SK-N-SH (cell line): Measurements from ENCODE around the gene PHAF1. TPM values are rescaled to one million over a fixed set of nuclear protein-coding genes. Genes with fewer than 3 reads are reported as not detected.

Experiments
- CTCF ChIA-PET: fragments of 300-600, 350-600 bp; formaldehyde crosslinking; extraction: SDS; loops from one replicate; lab custom pipeline; 2021; lab: Yijun Ruan, JAX
- POLR2A ChIA-PET: fragments of 350-600 bp; sonication (Branson Sonifier 250); formaldehyde crosslinking; extraction: SDS; loops from one replicate; lab custom pipeline; 2020; ENCODE audit warnings: antibody characterized with exemption, inconsistent platforms; lab: Yijun Ruan, JAX
- DNase-seq: peaks from one replicate; pipeline ENCODE4 v3.0.0; 2012
- H2AFZ ChIP-seq: fragments of 200-600 bp; sonication (generic); 2 replicates; pipeline ENCODE4 v1.8.1; 2016; ENCODE audit warnings: antibody characterized with exemption, mild to moderate bottlenecking, low read depth
- H3F3A ChIP-seq: fragments of 200-600 bp; sonication (generic); replicated peaks from 2 replicates; pipeline ENCODE3; 2016; ENCODE audit warnings: antibody characterized with exemption, mild to moderate bottlenecking; ENCODE audit not compliant: insufficient read depth
- H3K27ac ChIP-seq, 2 experiments: fragments of 200-500 bp in 1 of 2; fragments of 200-600 bp in 1 of 2; sonication (Bioruptor generic) in 1 of 2; sonication (generic), shearing (Covaris generic) in 1 of 2; 2 replicates each; pipeline versions ENCODE4 v1.5.1 to v1.6.1; 2014 to 2016; ENCODE audit warnings: low read depth in 2 of 2, inconsistent platforms in 1 of 2, low read length in 1 of 2, mild to moderate bottlenecking in 1 of 2, mixed read lengths in 1 of 2
- H3K27me3 ChIP-seq: fragments of 200-600 bp; sonication (generic), shearing (Covaris generic); 2 replicates; pipeline ENCODE4 v1.6.1; 2016; ENCODE audit warnings: mixed run types; ENCODE audit not compliant: insufficient read depth
- H3K36me3 ChIP-seq, 2 experiments: fragments of 200-500 bp in 1 of 2; fragments of 200-600 bp in 1 of 2; sonication (Bioruptor generic) in 1 of 2; sonication (generic) in 1 of 2; replicated peaks in 1 of 2; 2 replicates each; pipeline versions ENCODE3 to v1.5.1; 2014 to 2016; ENCODE audit warnings: low read length in 1 of 2, mild to moderate bottlenecking in 1 of 2; ENCODE audit not compliant: insufficient read depth in 2 of 2, control insufficient read depth in 1 of 2
- H3K4me1 ChIP-seq, 2 experiments: fragments of 200-500 bp in 1 of 2; fragments of 200-600 bp in 1 of 2; sonication (Bioruptor generic) in 1 of 2; sonication (generic), shearing (Covaris generic) in 1 of 2; 2 replicates each; pipeline versions ENCODE4 v1.5.1 to v1.6.1; 2014 to 2016; ENCODE audit warnings: low read depth in 1 of 2, low read length in 1 of 2, mixed run types in 1 of 2; ENCODE audit not compliant: insufficient read depth in 2 of 2, control insufficient read depth in 1 of 2
- H3K4me2 ChIP-seq: fragments of 200-600 bp; sonication (generic), shearing (Covaris generic); 2 replicates; pipeline ENCODE4 v1.6.1; 2017; ENCODE audit warnings: mixed run types
- H3K4me3 ChIP-seq, 2 experiments: fragments of 200-500 bp in 1 of 2; fragments of 200-600 bp in 1 of 2; sonication (Bioruptor generic) in 1 of 2; sonication (generic), shearing (Covaris generic) in 1 of 2; 2 replicates each; pipeline versions ENCODE4 v1.5.1 to v1.8.1; 2014 to 2016; ENCODE audit warnings: low read depth in 2 of 2, inconsistent platforms in 1 of 2, low read length in 1 of 2, mild to moderate bottlenecking in 1 of 2, mixed read lengths in 1 of 2, moderate library complexity in 1 of 2
- H3K79me2 ChIP-seq: fragments of 200-600 bp; sonication (generic); 2 replicates; pipeline ENCODE4 v1.8.1; 2017; ENCODE audit warnings: mild to moderate bottlenecking; ENCODE audit not compliant: insufficient read depth
- H3K9ac ChIP-seq: fragments of 200-600 bp; sonication (generic); 2 replicates; pipeline ENCODE4 v1.6.1; 2017; ENCODE audit warnings: mixed run types
- H3K9me2 ChIP-seq: fragments of 200-600 bp; sonication (generic); 2 replicates; pipeline ENCODE4 v1.6.1; 2017; ENCODE audit warnings: mixed run types
- H3K9me3 ChIP-seq: fragments of 200-600 bp; sonication (generic); 2 replicates; pipeline ENCODE4 v1.6.1; 2017; ENCODE audit warnings: mixed run types, mild to moderate bottlenecking, moderate library complexity
- H4K20me1 ChIP-seq: fragments of 200-600 bp; sonication (generic); 2 replicates; pipeline ENCODE4 v1.6.1; 2017; ENCODE audit warnings: mild to moderate bottlenecking, mixed run types; ENCODE audit not compliant: insufficient read depth
- CHD2 ChIP-seq: fragments of 150-350 bp; IDR thresholded peaks from 2 replicates; pipeline ENCODE4 v1.6.1; 2018; ENCODE audit warnings: low read length; ENCODE audit not compliant: partially characterized antibody
- EP300 ChIP-seq, 2 experiments: IDR thresholded peaks; 2 replicates each; pipeline versions ENCODE4 v1.4.0 to v1.6.1; 2012; ENCODE audit warnings: borderline replicate concordance in 1 of 2, low read depth in 1 of 2, low read length in 1 of 2
- MXI1 ChIP-seq: IDR thresholded peaks from 2 replicates; pipeline ENCODE4 v1.6.1; 2012; ENCODE audit warnings: mild to moderate bottlenecking, low read depth, low read length, improper control_type of control experiment
- NFIC ChIP-seq: IDR thresholded peaks from 2 replicates; pipeline ENCODE4 v1.4.0; 2012; ENCODE audit warnings: borderline replicate concordance
- POLR2AphosphoS5 ChIP-seq: IDR thresholded peaks from 2 replicates; pipeline ENCODE4 v1.6.1; 2012; ENCODE audit warnings: low read depth, low read length
- RCOR1 ChIP-seq: fragments of 150-350 bp; IDR thresholded peaks from 2 replicates; pipeline ENCODE4 v1.6.1; 2017; ENCODE audit warnings: antibody characterized with exemption, low read length
- RFX5 ChIP-seq: IDR thresholded peaks from 2 replicates; pipeline ENCODE4 v1.6.1; 2012; ENCODE audit warnings: mild to moderate bottlenecking, improper control_type of control experiment, low read length
- TEAD4 ChIP-seq: IDR thresholded peaks from 2 replicates; pipeline ENCODE4 v1.4.0; 2012; ENCODE audit warnings: mild to moderate bottlenecking, borderline replicate concordance; ENCODE audit not compliant: insufficient read depth
- WGBS: methylation state at CpG from one replicate; pipeline ENCODE4 v1.1.6; 2017; ENCODE audit warnings: low lambda C conversion rate; 5-methylcytosine and 5-hydroxymethylcytosine counted together
- polyA plus RNA-seq, 3 experiments: library from polyadenylated mRNA; depleted of rRNA; stranded (reverse); fragments of >200 nt; gene quantifications; 2 replicates each; pipeline ENCODE4 v1.2.3, GENCODE V29; 2012
- TF ChIP-seq, protein P1 (sequence below): IDR thresholded peaks from 2 replicates; pipeline ENCODE4 v1.6.1; 2012; ENCODE audit warnings: mild to moderate bottlenecking, low read depth, low read length, moderate library complexity
- TF ChIP-seq, protein P2 (sequence below): fragments of 200-600 bp; sonication (generic); IDR thresholded peaks from 2 replicates; pipeline ENCODE4 v1.6.1; 2017; ENCODE audit warnings: antibody characterized with exemption, mild to moderate bottlenecking, moderate library complexity
- TF ChIP-seq, protein P3 (sequence below): IDR thresholded peaks from 2 replicates; pipeline ENCODE4 v1.4.0; 2012; ENCODE audit warnings: low read depth

PHAF1 gene
- polyA plus RNA-seq, 1 of the 3 experiments (the other 2 are of a cell fraction) = 17.3 TPM

- ChIA-PET CTCF (interaction anchor here (0.7 to 0.8 kb wide), 2 partner anchors 12 to 14 kb away, joined by 3 read pairs; no protein-coding TSS in a partner anchor), POLR2A (no interaction called here)
- Histone ChIP-seq H2AFZ (no peak overlapping the region), H3K27ac (no peak overlapping the region), H3K9me3 (no peaks in the 10 kb centered on the region), H3K4me1 (peaks cover 8 to 25% of the 10 kb centered on the region in 2 experiments; a peak in 3 of 4 replicates), H3K36me3 (peaks cover 34 to 67% of the 10 kb centered on the region in 2 experiments), H3K9me2 (no peaks in the 10 kb centered on the region), H3K4me2 (no peak overlapping the region), H4K20me1 (peaks cover 21% of the 10 kb centered on the region), H3K4me3 (no peak overlapping the region), H3K27me3 (no peaks in the 10 kb centered on the region), H3F3A (peaks cover 31% of the 10 kb centered on the region), H3K79me2 (peaks cover 50% of the 10 kb centered on the region), H3K9ac (no peak overlapping the region)
- no peak for TF ChIP-seq RFX5
- TF ChIP-seq, protein P1, sequence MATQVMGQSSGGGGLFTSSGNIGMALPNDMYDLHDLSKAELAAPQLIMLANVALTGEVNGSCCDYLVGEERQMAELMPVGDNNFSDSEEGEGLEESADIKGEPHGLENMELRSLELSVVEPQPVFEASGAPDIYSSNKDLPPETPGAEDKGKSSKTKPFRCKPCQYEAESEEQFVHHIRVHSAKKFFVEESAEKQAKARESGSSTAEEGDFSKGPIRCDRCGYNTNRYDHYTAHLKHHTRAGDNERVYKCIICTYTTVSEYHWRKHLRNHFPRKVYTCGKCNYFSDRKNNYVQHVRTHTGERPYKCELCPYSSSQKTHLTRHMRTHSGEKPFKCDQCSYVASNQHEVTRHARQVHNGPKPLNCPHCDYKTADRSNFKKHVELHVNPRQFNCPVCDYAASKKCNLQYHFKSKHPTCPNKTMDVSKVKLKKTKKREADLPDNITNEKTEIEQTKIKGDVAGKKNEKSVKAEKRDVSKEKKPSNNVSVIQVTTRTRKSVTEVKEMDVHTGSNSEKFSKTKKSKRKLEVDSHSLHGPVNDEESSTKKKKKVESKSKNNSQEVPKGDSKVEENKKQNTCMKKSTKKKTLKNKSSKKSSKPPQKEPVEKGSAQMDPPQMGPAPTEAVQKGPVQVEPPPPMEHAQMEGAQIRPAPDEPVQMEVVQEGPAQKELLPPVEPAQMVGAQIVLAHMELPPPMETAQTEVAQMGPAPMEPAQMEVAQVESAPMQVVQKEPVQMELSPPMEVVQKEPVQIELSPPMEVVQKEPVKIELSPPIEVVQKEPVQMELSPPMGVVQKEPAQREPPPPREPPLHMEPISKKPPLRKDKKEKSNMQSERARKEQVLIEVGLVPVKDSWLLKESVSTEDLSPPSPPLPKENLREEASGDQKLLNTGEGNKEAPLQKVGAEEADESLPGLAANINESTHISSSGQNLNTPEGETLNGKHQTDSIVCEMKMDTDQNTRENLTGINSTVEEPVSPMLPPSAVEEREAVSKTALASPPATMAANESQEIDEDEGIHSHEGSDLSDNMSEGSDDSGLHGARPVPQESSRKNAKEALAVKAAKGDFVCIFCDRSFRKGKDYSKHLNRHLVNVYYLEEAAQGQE = no peak
- TF ChIP-seq CHD2 = no peak
- no peak for TF ChIP-seq MXI1
- TF ChIP-seq, protein P2, sequence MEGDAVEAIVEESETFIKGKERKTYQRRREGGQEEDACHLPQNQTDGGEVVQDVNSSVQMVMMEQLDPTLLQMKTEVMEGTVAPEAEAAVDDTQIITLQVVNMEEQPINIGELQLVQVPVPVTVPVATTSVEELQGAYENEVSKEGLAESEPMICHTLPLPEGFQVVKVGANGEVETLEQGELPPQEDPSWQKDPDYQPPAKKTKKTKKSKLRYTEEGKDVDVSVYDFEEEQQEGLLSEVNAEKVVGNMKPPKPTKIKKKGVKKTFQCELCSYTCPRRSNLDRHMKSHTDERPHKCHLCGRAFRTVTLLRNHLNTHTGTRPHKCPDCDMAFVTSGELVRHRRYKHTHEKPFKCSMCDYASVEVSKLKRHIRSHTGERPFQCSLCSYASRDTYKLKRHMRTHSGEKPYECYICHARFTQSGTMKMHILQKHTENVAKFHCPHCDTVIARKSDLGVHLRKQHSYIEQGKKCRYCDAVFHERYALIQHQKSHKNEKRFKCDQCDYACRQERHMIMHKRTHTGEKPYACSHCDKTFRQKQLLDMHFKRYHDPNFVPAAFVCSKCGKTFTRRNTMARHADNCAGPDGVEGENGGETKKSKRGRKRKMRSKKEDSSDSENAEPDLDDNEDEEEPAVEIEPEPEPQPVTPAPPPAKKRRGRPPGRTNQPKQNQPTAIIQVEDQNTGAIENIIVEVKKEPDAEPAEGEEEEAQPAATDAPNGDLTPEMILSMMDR = no peak
- TF ChIP-seq NFIC = no peak
- no peak for TF ChIP-seq TEAD4
- TF ChIP-seq EP300 (IDR thresholded peaks at IDR 0.05; ENCODE audit: borderline replicate concordance in 1 of 2, low read depth in 1 of 2, low read length in 1 of 2) = no peak
- DNase-seq = no peak
- 94% methylated on average over 2 of the region's 5 CpGs for WGBS
Measured at GRCh38 chr16:67195676-67196075, 85.9 kb downstream of the PHAF1 start.

DNA sequence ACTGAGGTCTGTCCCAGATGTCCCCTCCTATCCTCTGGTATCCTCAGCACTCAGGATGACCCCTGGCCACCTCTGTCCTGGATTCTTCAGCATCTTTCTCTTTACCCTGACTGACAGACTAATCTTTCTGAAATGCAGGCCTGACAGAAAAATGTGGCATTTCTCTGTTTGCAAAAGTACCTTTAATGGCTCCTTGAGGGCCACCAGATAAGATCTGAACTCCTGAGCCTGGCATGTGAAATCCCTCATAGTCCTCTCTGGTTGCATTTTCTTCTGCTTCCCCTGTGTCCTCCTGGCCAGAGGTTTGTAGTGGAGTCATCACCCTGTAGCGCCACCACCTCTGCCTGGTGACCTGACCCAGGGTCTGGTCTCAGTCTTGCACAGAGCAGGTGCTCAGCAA is 87.1 kb downstream of the PHAF1 start:
- Histone ChIP-seq H3K9me3 (no peaks in the 10 kb centered on the region), H3K9ac (no peak overlapping the region), H3K4me1 (peaks cover 8 to 20% of the 10 kb centered on the region in 2 experiments; a peak in 3 of 4 replicates), H3K4me3 (no peak overlapping the region), H3K36me3 (peaks cover 34 to 75% of the 10 kb centered on the region in 2 experiments), H4K20me1 (peaks cover 21% of the 10 kb centered on the region), H3K27me3 (no peaks in the 10 kb centered on the region), H3K27ac (no peak overlapping the region), H3K4me2 (no peak overlapping the region), H3K9me2 (no peaks in the 10 kb centered on the region), H2AFZ (no peak overlapping the region), H3F3A (peaks cover 31% of the 10 kb centered on the region), H3K79me2 (peaks cover 48% of the 10 kb centered on the region)
- ChIA-PET POLR2A (interaction anchor here (1.7 kb wide), 2 partner anchors 10 to 12 kb away, joined by 7 to 8 read pairs; no protein-coding TSS in a partner anchor), CTCF (interaction anchor here (1.2 to 1.9 kb wide), 5 partner anchors 12 to 243 kb away, joined by 3 to 7 read pairs (median 6); partner anchors contain the start of gene TMEM208)
- TF ChIP-seq POLR2AphosphoS5 (no peak), EP300 (IDR thresholded peaks at IDR 0.05; ENCODE audit: borderline replicate concordance in 1 of 2, low read depth in 1 of 2, low read length in 1 of 2) (no peak), RCOR1 (no peak)
- TF ChIP-seq, protein P3, sequence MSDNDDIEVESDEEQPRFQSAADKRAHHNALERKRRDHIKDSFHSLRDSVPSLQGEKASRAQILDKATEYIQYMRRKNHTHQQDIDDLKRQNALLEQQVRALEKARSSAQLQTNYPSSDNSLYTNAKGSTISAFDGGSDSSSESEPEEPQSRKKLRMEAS = no peak
- no peak for DNase-seq
- 100% methylated on average over 1 of the region's 1 CpG for WGBS
